Epidermal melanocyte (primary cell): ENCODE results near the gene TGIF1.

Experiments used
- DNase-seq: peaks from one replicate; pipeline ENCODE4 v3.0.0; 2011; ENCODE audit warnings: low spot score; ENCODE audit not compliant: insufficient read length

Gene TGIF1

GRCh38 chr18:3429121-3429520 lies 20.9 kb upstream of the TGIF1 start:
- no peak for DNase-seq

DNA sequence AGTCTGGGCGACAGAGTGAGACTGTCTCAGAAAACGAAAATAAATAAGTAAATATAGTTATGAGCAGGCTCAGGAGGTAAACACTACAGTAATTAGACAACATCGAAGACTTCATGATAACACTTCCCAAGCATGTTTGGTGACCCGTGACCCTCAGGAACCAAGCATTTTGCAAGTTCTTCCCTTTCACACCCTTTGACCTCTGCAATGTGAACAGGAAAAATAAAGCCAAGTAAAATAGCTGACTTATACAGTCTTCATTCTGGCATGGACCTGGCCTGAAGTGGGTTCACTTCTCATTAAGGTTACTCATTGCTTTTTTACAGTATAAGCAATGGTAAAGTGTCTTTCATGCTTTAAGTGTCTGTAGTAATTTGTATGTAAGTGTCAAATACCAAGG lies 15.3 kb upstream of the TGIF1 start:
- no peak for DNase-seq

DNA sequence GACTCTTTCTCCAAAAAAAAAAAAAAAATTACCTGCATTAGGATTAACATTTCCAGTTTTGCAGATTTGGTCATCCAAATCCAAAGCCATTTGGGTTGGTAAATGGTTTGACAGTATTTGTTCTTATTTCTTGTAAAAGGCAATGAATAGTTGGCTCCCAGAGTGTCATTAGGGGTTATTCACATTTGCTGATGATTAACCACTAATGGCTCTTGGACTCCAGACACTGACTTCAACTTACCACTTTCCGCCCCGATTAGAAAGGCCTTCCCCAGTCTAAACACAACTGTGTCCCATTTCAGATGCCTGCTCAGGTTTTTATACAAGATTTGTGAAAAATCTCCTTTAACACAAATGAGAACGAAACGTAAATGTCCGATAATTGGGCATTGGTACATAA lies 9.6 kb upstream of the TGIF1 start:
- no peak for DNase-seq

- no peak for DNase-seq
Measured at GRCh38 chr18:3441290-3441689, 8.7 kb upstream of the TGIF1 start.

DNA sequence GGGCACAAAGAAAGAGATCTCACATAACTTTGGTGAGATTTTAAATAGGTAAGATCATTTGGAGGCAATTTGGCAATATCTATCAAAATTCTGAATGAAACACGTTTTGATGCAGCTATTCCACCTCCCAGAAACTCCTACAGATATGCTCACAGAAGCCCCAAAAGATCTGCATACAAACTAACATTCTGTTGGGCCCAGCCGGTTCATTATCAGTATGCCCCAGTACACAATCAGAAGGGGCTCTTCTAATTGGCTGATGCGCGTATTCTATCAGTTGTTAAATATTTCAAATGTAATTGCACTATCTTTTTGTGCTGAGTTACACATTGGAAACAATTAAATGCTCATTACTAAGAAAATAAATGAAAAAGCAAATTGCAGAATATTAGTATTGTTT lies 7.1 kb upstream of the TGIF1 start:
- no peak for DNase-seq

DNA sequence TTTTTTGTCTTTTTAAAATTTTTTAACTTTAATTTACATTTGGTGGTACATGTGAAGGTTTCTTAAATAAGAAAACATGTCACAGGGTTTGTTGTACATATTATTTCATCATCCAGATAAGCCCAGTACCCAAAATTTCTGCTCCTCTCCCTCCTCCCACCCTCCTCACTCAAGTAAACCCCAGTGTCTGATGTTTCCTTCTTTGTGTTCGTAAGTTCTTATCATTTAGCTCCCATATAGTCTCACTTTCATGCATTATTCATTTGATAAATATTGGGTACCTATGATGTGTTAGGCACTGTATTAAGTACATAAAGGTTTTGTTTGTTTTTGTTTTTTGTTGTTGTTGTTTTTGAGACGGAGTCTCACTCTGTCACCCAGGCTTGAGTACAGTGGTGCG lies 5.7 kb upstream of the TGIF1 start:
- no peak for DNase-seq

GRCh38 chr18:3444954-3445353 lies 5.0 kb upstream of the TGIF1 start:
- DNase-seq = no peak

GRCh38 chr18:3447068-3447894 lies 2.7 kb upstream of the TGIF1 start:
- DNase-seq = no peak

GRCh38 chr18:3447895-3448837 lies 1.8 kb upstream of the TGIF1 start:
- no peak for DNase-seq

DNA sequence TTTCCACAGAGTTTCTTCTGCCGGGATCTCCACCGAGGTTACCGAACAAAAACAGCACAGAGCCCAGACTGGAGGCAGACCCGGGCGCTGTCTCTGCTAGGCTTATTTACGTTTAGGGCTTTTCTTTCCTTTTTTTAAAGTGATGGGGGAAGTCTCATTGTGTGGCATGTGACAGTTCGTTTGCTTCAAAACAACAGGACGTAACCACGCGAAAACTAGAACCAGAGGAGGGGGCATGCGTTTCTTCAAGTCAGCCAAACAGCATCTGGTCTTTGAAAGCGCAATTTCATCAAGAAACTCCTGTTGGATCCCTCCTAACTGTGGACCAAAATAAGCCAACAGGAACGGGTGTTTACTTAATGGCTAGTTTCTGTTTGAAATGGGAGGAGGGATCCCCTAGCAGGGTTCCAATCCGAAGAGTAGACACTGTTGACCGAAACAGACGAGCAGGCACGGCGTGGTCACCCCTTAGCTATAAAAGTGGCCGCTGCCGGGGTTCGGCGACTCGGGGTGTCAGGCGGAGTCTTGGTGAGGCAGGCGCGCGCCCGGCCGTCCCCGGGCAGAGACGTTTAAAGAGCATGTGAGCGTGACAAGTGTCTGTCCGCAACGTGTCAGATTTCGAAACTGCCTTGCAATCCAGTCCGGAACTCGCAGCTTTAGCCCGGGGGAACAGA lies 997 bp upstream of the TGIF1 start:
- DNase-seq = no peak

DNA sequence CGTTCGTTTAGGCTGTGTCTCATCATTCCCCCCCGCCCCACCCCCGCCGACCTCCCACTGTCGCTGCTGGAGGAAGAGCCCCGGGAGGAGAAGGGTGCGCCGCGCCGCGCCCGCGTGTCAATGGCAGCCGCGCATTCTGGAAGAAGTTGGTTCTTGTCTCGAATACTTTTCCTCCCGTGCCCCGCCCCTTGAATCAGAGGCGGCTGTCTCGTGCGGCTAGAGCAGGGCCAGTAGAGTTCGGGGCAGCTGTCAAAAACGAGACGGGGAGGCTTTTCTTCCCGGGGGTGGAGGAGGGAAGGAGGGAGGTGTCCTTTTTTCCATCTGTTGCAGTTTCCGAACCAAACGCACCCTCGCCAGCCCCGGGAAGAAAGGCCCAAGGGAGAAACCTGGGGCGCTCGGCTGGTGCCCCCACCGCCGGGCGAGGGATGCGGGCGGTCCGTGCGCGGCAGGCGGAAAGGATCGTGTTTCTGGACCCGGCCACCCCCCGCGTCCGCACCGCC lies 410 bp upstream of the TGIF1 start:
- no peak for DNase-seq

DNA sequence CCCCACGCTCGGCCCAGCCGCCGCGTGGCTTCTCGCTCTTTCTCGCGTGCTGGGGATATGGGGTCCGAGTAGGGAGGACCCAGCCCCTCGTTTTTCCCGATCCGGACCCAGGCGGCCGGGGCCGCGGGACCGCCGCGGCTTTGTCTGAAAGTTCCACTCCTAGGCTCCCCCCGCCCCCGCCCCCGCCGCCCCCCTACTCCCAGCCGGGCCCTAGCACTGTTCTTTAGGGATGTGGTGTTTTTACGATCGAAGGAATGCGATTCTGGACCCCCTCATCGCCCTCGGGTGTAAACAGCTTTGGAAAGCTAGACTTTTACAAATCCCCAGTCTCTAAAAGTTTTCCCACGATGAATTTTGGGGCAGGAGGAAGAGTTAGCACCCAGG lies 819 bp downstream of the TGIF1 start:
- no peak for DNase-seq

- DNase-seq = no peak
Measured at GRCh38 chr18:3451183-3451988, 1.4 kb downstream of the TGIF1 start.

DNA sequence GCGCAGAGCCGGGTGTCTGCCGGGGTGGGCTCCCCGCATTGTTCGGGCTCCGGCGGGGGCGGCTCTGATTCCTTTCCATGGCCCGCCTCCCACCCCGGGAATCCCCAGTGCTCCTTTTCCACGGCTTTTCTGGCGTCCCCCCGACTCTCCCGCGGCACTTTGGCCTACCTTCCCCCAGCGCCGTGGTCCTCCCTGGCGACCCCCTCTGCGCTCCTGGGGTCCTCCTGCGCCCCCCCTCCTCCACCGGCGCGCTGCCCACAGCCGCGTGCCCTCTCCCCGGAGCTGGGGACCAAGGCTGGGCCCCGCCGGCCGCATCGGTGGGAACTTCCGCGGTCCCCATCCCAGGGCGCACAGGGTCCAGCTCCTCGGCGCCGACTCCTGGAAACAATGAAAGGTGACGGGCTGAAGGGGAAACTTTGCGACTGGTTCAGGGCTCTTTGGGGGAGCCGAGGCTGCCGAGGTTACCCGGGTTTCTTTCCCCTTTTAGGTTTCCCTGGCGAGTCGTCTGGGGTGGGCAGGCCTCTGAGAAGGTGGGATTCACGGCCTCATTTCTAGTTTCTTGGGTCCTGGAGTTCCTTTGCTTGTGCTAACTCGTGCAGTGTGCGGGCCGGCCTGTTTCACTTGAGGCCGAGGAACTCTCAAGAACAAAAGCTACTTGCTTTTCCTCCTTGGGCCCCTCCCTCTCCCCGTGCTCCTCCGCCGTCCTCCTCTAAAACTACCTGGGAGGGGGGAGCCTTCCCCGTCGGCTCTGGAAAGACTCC lies 2.2 kb downstream of the TGIF1 start:
- no peak for DNase-seq

DNA sequence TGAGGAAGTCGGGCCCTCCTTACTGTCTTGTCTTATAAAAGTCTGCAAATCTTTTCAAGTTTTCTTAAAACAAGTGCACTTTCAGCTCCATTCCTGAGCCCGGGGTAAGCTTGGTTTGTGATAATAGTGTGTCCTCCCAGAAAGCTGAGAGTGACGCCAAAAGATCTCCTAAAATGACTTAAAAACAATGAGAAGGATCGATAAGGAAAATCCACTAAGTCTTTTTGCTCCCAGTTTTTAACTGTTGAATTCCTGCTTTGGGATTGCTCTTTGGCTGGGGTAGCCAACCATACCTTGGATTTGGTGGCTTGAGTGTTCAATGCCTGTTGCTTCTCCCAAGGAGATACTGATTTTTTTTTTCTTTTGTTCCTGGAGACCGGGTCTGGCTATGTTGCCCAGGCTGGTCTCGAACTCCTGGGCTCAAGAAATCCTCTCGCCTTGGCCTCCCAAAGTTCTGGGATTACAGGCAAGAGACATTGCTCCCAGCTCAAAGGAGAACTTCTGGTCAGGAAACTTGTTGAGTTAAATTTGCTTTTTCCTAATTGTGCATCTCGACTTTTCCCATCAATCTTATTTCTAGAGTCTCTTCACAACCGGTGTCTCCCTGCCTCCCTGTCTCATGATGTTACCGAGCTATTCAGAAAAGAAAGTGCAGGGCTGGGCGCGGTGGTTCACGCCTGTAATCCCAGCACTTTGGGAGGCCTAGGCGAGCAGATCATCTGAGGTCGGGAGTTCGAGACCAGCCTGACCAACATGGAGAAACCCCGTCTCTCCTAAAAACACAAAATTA lies 3.0 kb downstream of the TGIF1 start:
- no peak for DNase-seq

DNA sequence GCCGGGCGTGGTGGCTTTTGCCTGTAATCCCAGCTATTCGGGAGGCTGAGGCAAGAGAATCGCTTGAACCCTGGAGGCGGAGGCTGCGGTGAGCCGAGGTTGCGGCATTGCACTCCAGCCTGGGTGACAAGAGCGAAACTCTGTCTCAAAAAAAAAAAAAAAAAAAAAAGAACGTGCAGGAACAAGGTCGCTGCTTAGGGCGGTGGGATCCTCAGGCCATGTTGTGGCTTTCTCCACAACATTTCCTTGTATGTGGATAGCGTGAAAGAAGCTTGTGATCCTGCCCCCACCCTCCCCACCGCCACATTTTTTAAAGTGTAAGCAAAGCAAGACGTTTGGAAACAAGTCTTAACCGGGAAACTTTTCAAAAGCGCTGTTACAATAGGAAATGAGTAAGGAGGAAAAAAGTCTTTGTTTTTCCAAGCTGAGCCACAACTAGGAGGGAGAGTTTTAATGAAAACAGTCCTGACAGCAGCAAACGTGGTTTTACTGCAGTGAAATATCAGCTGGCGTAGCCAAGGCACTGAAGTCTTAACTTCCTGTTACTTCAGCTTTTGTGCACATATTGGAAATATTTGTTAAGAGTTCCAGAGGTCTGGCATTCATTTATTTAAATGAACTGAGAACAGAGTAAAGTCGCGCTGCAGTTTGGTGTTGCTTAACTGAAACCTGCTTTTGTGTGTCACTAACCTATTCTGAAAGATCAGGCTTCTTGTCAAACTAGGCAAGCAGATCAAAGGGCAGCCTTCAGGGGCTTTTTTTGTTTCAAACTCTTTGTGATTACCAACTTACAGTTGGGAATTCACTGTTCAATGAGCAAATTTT lies 3.8 kb downstream of the TGIF1 start:
- DNase-seq = peak; percentile 29

DNA sequence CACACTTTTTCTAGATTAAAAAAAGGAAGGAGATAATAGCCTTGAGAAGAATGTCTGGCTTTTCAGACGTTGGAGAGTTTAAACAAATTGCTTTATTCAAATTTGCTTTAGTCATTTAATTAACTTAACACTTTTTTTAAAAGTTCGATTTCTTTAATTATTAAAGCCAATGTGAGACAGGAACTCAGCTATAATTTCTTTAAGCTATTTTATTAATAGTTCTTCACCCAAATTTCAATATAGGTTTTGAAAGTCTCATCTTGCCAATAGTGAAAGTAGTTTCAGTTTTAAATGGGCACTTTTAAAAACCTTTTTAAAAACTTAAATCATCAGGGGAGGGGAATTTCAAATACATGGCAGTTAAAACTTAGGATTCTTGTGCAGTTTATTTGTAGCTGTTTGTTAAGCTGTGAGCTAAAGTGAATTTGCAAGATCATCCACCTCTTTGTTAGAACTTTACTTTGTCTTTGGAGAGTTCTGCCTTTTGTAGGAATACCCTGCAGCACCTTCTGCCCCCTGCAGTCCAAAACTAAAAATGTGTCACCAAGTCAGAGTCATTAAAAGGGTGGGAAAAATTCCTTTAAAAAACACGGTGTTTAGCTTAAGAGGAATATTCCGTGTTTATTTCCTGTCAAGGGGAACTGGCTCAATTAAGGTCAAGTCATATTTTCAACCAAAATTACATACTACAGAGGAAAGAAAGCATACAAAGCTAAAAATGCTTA lies 4.6 kb downstream of the TGIF1 start:
- DNase-seq = no peak

- no peak for DNase-seq
Measured at GRCh38 chr18:3455090-3455635, 5.2 kb downstream of the TGIF1 start.
